HG02798 (cell line): ENCODE data around the gene NDUFB4.
A peak's percentile ranks its signal among the peaks of the same experiment; 100 is the strongest.

ENCODE experiments used
- ATAC-seq: cut with Tn5 transposase; IDR thresholded peaks from one replicate; pipeline ENCODE4 v1.9.1; 2021; ENCODE audit warnings: mild to moderate bottlenecking; ENCODE audit not compliant: unreplicated experiment, poor library complexity

NDUFB4 gene

GRCh38 chr3:120596116-120596852 is at the start of gene NDUFB4:
Gene NDUFB4, plus strand, starts transcription at chr3:120596336. Its CDS starts 24 bp downstream, at chr3:120596360.
- peak; percentile 93 for ATAC-seq

- no peak for ATAC-seq
Measured at GRCh38 chr3:120550546-120550945, 45.6 kb upstream of the NDUFB4 start.

GRCh38 chr3:120552184-120553172 is 43.7 kb upstream of the NDUFB4 start:
- no peak for ATAC-seq

- no peak for ATAC-seq
Measured at GRCh38 chr3:120554812-120555606, 41.1 kb upstream of the NDUFB4 start.

GRCh38 chr3:120555657-120556509 is 40.3 kb upstream of the NDUFB4 start:
- ATAC-seq = no peak

GRCh38 chr3:120557115-120557514 is 39.0 kb upstream of the NDUFB4 start:
- no peak for ATAC-seq

- peak; percentile 89 for ATAC-seq
Measured at GRCh38 chr3:120558771-120559241, 37.3 kb upstream of the NDUFB4 start.

GRCh38 chr3:120559242-120560061 is 36.7 kb upstream of the NDUFB4 start:
- ATAC-seq = peak; percentile 29

GRCh38 chr3:120560304-120561250 is 35.6 kb upstream of the NDUFB4 start:
- ATAC-seq = no peak

- peak; percentile 55 for ATAC-seq
Measured at GRCh38 chr3:120561251-120562045, 34.7 kb upstream of the NDUFB4 start.

GRCh38 chr3:120563356-120564022 is 32.6 kb upstream of the NDUFB4 start:
- no peak for ATAC-seq

- ATAC-seq = no peak
Measured at GRCh38 chr3:120566243-120566975, 29.7 kb upstream of the NDUFB4 start.

- ATAC-seq = peak; percentile 57
Measured at GRCh38 chr3:120567370-120568201, 28.6 kb upstream of the NDUFB4 start.

- ATAC-seq = no peak
Measured at GRCh38 chr3:120568202-120568531, 28.0 kb upstream of the NDUFB4 start.

- ATAC-seq = no peak
Measured at GRCh38 chr3:120568598-120568997, 27.5 kb upstream of the NDUFB4 start.
